Epithelial cell of esophagus (primary cell): ENCODE data around the gene NRG2.

Experiments
- DNase-seq: peaks from one replicate; pipeline ENCODE4 v3.0.0; 2010; ENCODE audit warnings: low read depth
- H3K4me3 ChIP-seq: 2 replicates; pipeline ENCODE4 v1.5.1; 2011; ENCODE audit warnings: mild to moderate bottlenecking, low read length, control low read depth
- CTCF ChIP-seq: IDR thresholded peaks from 2 replicates; pipeline ENCODE4 v1.5.1; 2011; ENCODE audit warnings: low read depth, mild to moderate bottlenecking, low read length, control low read depth, inconsistent platforms; ENCODE audit not compliant: insufficient read depth; ENCODE audit errors: missing control alignments

The NRG2 gene

GRCh38 chr5:139870677-139871076 is 172.4 kb downstream of the NRG2 start:
- DNase-seq, result no peak
- no peak overlapping the region for H3K4me3 ChIP-seq
- TF ChIP-seq CTCF, result no peak

GRCh38 chr5:139869042-139869790 is 173.9 kb downstream of the NRG2 start:
- H3K4me3 ChIP-seq, result no peak overlapping the region
- no peak for TF ChIP-seq CTCF
- DNase-seq, result no peak

GRCh38 chr5:139867581-139867980 is 175.5 kb downstream of the NRG2 start:
- no peak overlapping the region for H3K4me3 ChIP-seq
- no peak for TF ChIP-seq CTCF
- no peak for DNase-seq

- H3K4me3 ChIP-seq, result no peak overlapping the region
- DNase-seq, result no peak
- TF ChIP-seq CTCF, result no peak
Measured at GRCh38 chr5:139867109-139867508, 176.0 kb downstream of the NRG2 start.

GRCh38 chr5:139864716-139865483 is 178.2 kb downstream of the NRG2 start:
- no peak overlapping the region for H3K4me3 ChIP-seq
- TF ChIP-seq CTCF, result no peak
- no peak for DNase-seq

GRCh38 chr5:139863855-139864558 is 179.1 kb downstream of the NRG2 start:
- TF ChIP-seq CTCF, result peak; percentile 88
- DNase-seq, result peak; percentile 61
- no peak overlapping the region for H3K4me3 ChIP-seq
